ENCODE results near the gene SVEP1. TPM values are rescaled to one million over a fixed set of nuclear protein-coding genes. Genes with fewer than 3 reads are reported as not detected.

Gene SVEP1
- total RNA-seq, 1 experiment from 2014 or later, result 0.05 TPM

GRCh38 chr9:110623462-110624025 is 44.0 kb upstream of the SVEP1 start:
- Histone ChIP-seq H3K36me3 (ENCODE audit: control insufficient read depth, insufficient read depth, low read length) (no peaks in the 10 kb centered on the region), H3K4me3 (ENCODE audit: low read depth in 2 of 2, low read length in 2 of 2) (no peak overlapping the region), H3K27ac (ENCODE audit: low read length) (no peak overlapping the region), H3K27me3 (ENCODE audit: control insufficient read depth, insufficient read depth, low read length) (0 out of 2 replicates have a peak, but pooled peaks cover 3% of the 10 kb centered on the region), H3K9me3 (ENCODE audit: control insufficient read depth, insufficient read depth, low read depth, low read length) (no peaks in the 10 kb centered on the region), H3K4me1 (ENCODE audit: control insufficient read depth, insufficient read depth, low read length) (no peaks in the 10 kb centered on the region)
- ChIA-PET POLR2A (no interaction called here), CTCF (interaction anchor here (0.6 kb wide), 1 partner anchor 440 kb away, joined by 5 read pairs; no protein-coding TSS in a partner anchor)
- ATAC-seq, result 0 out of 2 replicates have a peak, but pooled peaks have one; percentile 72
- peak; percentile 52 for DNase-seq (ENCODE audit: low read depth, low spot score)
- intact Hi-C loops (cut with micrococcal nuclease; ENCODE audit: unreplicated experiment) (loop anchor here (5.0 kb wide), 2 partner anchors 196 to 441 kb away; no protein-coding TSS in a partner anchor), in situ Hi-C loops (cut with HindIII; ENCODE audit: low pct_unique_long_range_greater_than_20kb, low sequenced_read_pairs) (no loop called here)
- TF ChIP-seq REST (IDR thresholded peaks at IDR 0.05; ENCODE audit: insufficient read depth in 1 of 2, low read depth in 2 of 2, low read length in 1 of 2) (no peak), CTCF (IDR thresholded peaks at IDR 0.05) (peak; percentile 58; the same call in 1 of the 2 replicates)
- BruUV-seq (replicated peaks), result no TSS peak

- in situ Hi-C loops (cut with HindIII; ENCODE audit: low pct_unique_long_range_greater_than_20kb, low sequenced_read_pairs) (no loop called here), intact Hi-C loops (cut with micrococcal nuclease; ENCODE audit: unreplicated experiment) (loop anchor here (5.0 kb wide), 2 partner anchors 195 to 440 kb away; no protein-coding TSS in a partner anchor)
- no peak for DNase-seq (ENCODE audit: low read depth, low spot score)
- CTCF ChIA-PET, result no interaction called here
- H3K9me3 ChIP-seq (ENCODE audit: control insufficient read depth, insufficient read depth, low read depth, low read length), result no peaks in the 10 kb centered on the region
- H3K4me3 ChIP-seq (ENCODE audit: low read depth in 2 of 2, low read length in 2 of 2), result no peak overlapping the region
- TF ChIP-seq SIN3A (IDR thresholded peaks at IDR 0.05; ENCODE audit: borderline replicate concordance, insufficient read depth, low read depth, low read length) (no peak), TCF7L2 (IDR thresholded peaks at IDR 0.05; ENCODE audit: low read depth, low read length) (no peak), CTCF (IDR thresholded peaks at IDR 0.05) (no peak), REST (IDR thresholded peaks at IDR 0.05; ENCODE audit: insufficient read depth in 1 of 2, low read depth in 2 of 2, low read length in 1 of 2) (no peak), POLR2AphosphoS5 (IDR thresholded peaks at IDR 0.05; ENCODE audit: low read depth, low read length) (no peak)
- 0 out of 2 replicates have a peak, but pooled peaks cover 5% of the 10 kb centered on the region for H3K27me3 ChIP-seq (ENCODE audit: control insufficient read depth, insufficient read depth, low read length)
- ATAC-seq, result no peak
- POLR2A ChIA-PET, result interaction anchor here (0.6 kb wide), 1 partner anchor 844 kb away, joined by 10 read pairs; no protein-coding TSS in a partner anchor
- no TSS peak for BruUV-seq (replicated peaks)
- no peaks in the 10 kb centered on the region for H3K4me1 ChIP-seq (ENCODE audit: control insufficient read depth, insufficient read depth, low read length)
- H3K36me3 ChIP-seq (ENCODE audit: control insufficient read depth, insufficient read depth, low read length), result no peaks in the 10 kb centered on the region
- no peak overlapping the region for H3K27ac ChIP-seq (ENCODE audit: low read length)
Observed at GRCh38 chr9:110622368-110622767, 42.8 kb upstream of the SVEP1 start.
